ENCODE data around the gene TAF8. TPM values are rescaled to one million over a fixed set of nuclear protein-coding genes. Genes with fewer than 3 reads are reported as not detected.

Gene TAF8
- total RNA-seq, 1 donor from 2014 or later = 17.2 TPM

GRCh38 chr6:42135722-42136121 lies 85.4 kb downstream of the TAF8 start:
- no peak for DNase-seq (ENCODE audit: low spot score)
- no peak overlapping the region for H3K27ac Mint-ChIP-seq (ENCODE audit: unreplicated experiment)
- peaks cover 31% of the 10 kb centered on the region for H3K4me1 Mint-ChIP-seq (ENCODE audit: low read depth)
- no peak for TF ChIP-seq CTCF (IDR thresholded peaks at IDR 0.05)
- no peaks in the 10 kb centered on the region for H3K27me3 Mint-ChIP-seq (ENCODE audit: low read depth)
- H3K4me3 Mint-ChIP-seq (ENCODE audit: unreplicated experiment) = no peak overlapping the region
- H3K9me3 Mint-ChIP-seq (ENCODE audit: low read depth) = peaks cover 2% of the 10 kb centered on the region
- peaks cover 1% of the 10 kb centered on the region for H3K36me3 Mint-ChIP-seq (ENCODE audit: low read depth)

GRCh38 chr6:42136508-42137193 lies 86.3 kb downstream of the TAF8 start:
- H3K27me3 Mint-ChIP-seq (ENCODE audit: low read depth) = no peaks in the 10 kb centered on the region
- peak; percentile 63 for TF ChIP-seq CTCF (IDR thresholded peaks at IDR 0.05)
- peaks cover 1% of the 10 kb centered on the region for H3K36me3 Mint-ChIP-seq (ENCODE audit: low read depth)
- H3K4me1 Mint-ChIP-seq (ENCODE audit: low read depth) = peaks cover 37% of the 10 kb centered on the region
- no peak overlapping the region for H3K4me3 Mint-ChIP-seq (ENCODE audit: unreplicated experiment)
- peaks cover 1% of the 10 kb centered on the region for H3K9me3 Mint-ChIP-seq (ENCODE audit: low read depth)
- H3K27ac Mint-ChIP-seq (ENCODE audit: unreplicated experiment) = peak overlapping the region; percentile 59
- DNase-seq (ENCODE audit: low spot score) = no peak

Other genes starting within 250 kb of the TAF8 start
- 3.4 to 5.2 TPM (median 3.5 TPM) in 3 replicates for gene USP49, start 155.1 kb upstream of the TAF8 start, total RNA-seq
- gene MED20, start 129.4 kb upstream of the TAF8 start, total RNA-seq = 19.9 to 23.4 TPM (median 21.7 TPM) in 3 replicates
- gene BYSL, start 129.0 kb upstream of the TAF8 start, total RNA-seq = 17.4 to 20.7 TPM (median 19.7 TPM) in 3 replicates
- gene CCND3, start 108.7 kb upstream of the TAF8 start, total RNA-seq = 47.4 to 56.3 TPM (median 52.9 TPM) in 3 replicates
- 0.75 to 5.8 TPM (median 5.2 TPM) in 3 replicates for gene C6orf132, start 92.1 kb downstream of the TAF8 start, total RNA-seq
- gene GUCA1A, start 122.8 kb downstream of the TAF8 start, total RNA-seq = 0.38 TPM in 1 of 3 replicates, not detected in the others
- 0.54 to 1.1 TPM (median 0.77 TPM) in 3 replicates for gene GUCA1B, start 144.4 kb downstream of the TAF8 start, total RNA-seq
- 26.9 to 31.7 TPM (median 28.8 TPM) in 3 replicates for gene MRPS10, start 167.3 kb downstream of the TAF8 start, total RNA-seq